H1 (cell line): ENCODE data around the gene PTPRE. TPM values are rescaled to one million over a fixed set of nuclear protein-coding genes. Genes with fewer than 3 reads are reported as not detected.

ENCODE experiments used
- CTCF ChIA-PET: fragments of 300-600 bp; sonication (Branson Sonifier 250); formaldehyde crosslinking; loops from one replicate; lab custom pipeline; 2021; ENCODE audit not compliant: partially characterized antibody; lab: Charles Lee
- POLR2A ChIA-PET: fragments of 300-600 bp; sonication (Branson Sonifier 250); formaldehyde crosslinking; loops from one replicate; lab custom pipeline; 2021; ENCODE audit warnings: inconsistent platforms; ENCODE audit not compliant: partially characterized antibody; lab: Charles Lee
- DNase-seq, 2 experiments: peaks; one replicate each; pipeline versions ENCODE4 v3.0.0 to v3.0.0-alpha.2; 2010 to 2022; ENCODE audit warnings: low spot score in 2 of 2, low read depth in 1 of 2, mixed read lengths in 1 of 2
- FAIRE-seq: peaks from 2 replicates; lab custom pipeline; 2011; peaks lifted over from hg19 to GRCh38; lab: Jason Lieb, UNC
- H2AFZ ChIP-seq: 2 replicates; pipeline ENCODE4 v1.8.1; 2012; ENCODE audit warnings: low read length, inconsistent platforms
- H2AK5ac ChIP-seq: 2 replicates; pipeline ENCODE4 v1.6.1; 2013; ENCODE audit warnings: low read depth, low read length
- H2BK120ac ChIP-seq: replicated peaks from 2 replicates; pipeline ENCODE3; 2013; ENCODE audit warnings: low read depth, low read length, inconsistent platforms
- H2BK12ac ChIP-seq: 2 replicates; pipeline ENCODE4 v1.6.1; 2013; ENCODE audit warnings: low read depth, low read length
- H2BK15ac ChIP-seq: 2 replicates; pipeline ENCODE4 v1.6.1; 2013; ENCODE audit warnings: low read length
- H2BK20ac ChIP-seq: 2 replicates; pipeline ENCODE4 v1.6.1; 2013; ENCODE audit warnings: low read length
- H2BK5ac ChIP-seq: 2 replicates; pipeline ENCODE4 v1.6.1; 2013; ENCODE audit warnings: low read depth, low read length
- H3K14ac ChIP-seq: 2 replicates; pipeline ENCODE4 v1.6.1; 2013; ENCODE audit warnings: inconsistent platforms; ENCODE audit not compliant: insufficient read length
- H3K18ac ChIP-seq: 2 replicates; pipeline ENCODE4 v1.6.1; 2013; ENCODE audit warnings: low read length; ENCODE audit errors: extremely low read depth
- H3K23ac ChIP-seq: 2 replicates; pipeline ENCODE4 v1.6.1; 2013; ENCODE audit warnings: inconsistent platforms; ENCODE audit not compliant: insufficient read length
- H3K23me2 ChIP-seq: 2 replicates; pipeline ENCODE4 v1.6.1; 2013; ENCODE audit warnings: low read depth, low read length
- H3K27ac ChIP-seq: 2 replicates; pipeline ENCODE4 v1.6.1; 2011; ENCODE audit warnings: low read depth, low read length, inconsistent platforms
- H3K27me3 ChIP-seq, 4 experiments: replicated peaks in 1 of 4; 1 replicate in 1 of 4; 2 replicates in 3 of 4; pipeline versions ENCODE4 v1.6.1 to v1.8.1; 2011 to 2013; ENCODE audit warnings: low read length in 3 of 4, mild to moderate bottlenecking in 3 of 4, inconsistent platforms in 2 of 4, mixed read lengths in 2 of 4, moderate library complexity in 1 of 4; ENCODE audit not compliant: control insufficient read depth in 3 of 4, insufficient read depth in 3 of 4; ENCODE audit errors: extremely low read depth in 1 of 4
- H3K36me3 ChIP-seq, 4 experiments: 2 replicates each; pipeline versions ENCODE4 v1.6.1 to v1.8.1; 2011 to 2013; ENCODE audit warnings: mild to moderate bottlenecking in 4 of 4, low read length in 3 of 4, moderate library complexity in 2 of 4, control low read depth in 1 of 4, inconsistent platforms in 1 of 4; ENCODE audit not compliant: insufficient read depth in 4 of 4, control insufficient read depth in 2 of 4
- H3K4ac ChIP-seq: replicated peaks from 2 replicates; pipeline ENCODE3; 2013; ENCODE audit warnings: low read length, low read depth, mixed read lengths, inconsistent platforms; ENCODE audit not compliant: insufficient read length
- H3K4me1 ChIP-seq, 4 experiments: replicated peaks in 1 of 4; 1 replicate in 1 of 4; 2 replicates in 3 of 4; pipeline versions ENCODE4 v1.6.1 to v1.8.1; 2011 to 2013; ENCODE audit warnings: low read length in 3 of 4, inconsistent platforms in 2 of 4, mixed read lengths in 1 of 4; ENCODE audit not compliant: insufficient read depth in 4 of 4, control insufficient read depth in 3 of 4
- H3K4me2 ChIP-seq, 2 experiments: 2 replicates each; pipeline versions ENCODE4 v1.6.1 to v1.8.1; 2011 to 2013; ENCODE audit warnings: low read depth in 2 of 2, low read length in 2 of 2, control low read depth in 1 of 2, inconsistent platforms in 1 of 2, mild to moderate bottlenecking in 1 of 2; ENCODE audit not compliant: insufficient read depth in 1 of 2
- H3K4me3 ChIP-seq, 4 experiments: fragments of 200-600, 300-600 bp in 1 of 4; sonication (generic), shearing (Covaris generic), sonication (Bioruptor Twin) in 1 of 4; 2 replicates each; pipeline versions ENCODE4 v1.5.1 to v1.8.1; 2011 to 2016; ENCODE audit warnings: low read length in 4 of 4, low read depth in 3 of 4, control low read depth in 2 of 4, inconsistent platforms in 2 of 4, mild to moderate bottlenecking in 2 of 4, mixed read lengths in 1 of 4, moderate library complexity in 1 of 4; ENCODE audit not compliant: insufficient read depth in 2 of 4; ENCODE audit errors: extremely low read depth in 1 of 4
- H3K56ac ChIP-seq: replicated peaks from 2 replicates; pipeline ENCODE3; 2013; ENCODE audit warnings: low read depth, mild to moderate bottlenecking, mixed read lengths, low read length, inconsistent platforms; ENCODE audit not compliant: insufficient read length
- H3K79me1 ChIP-seq: 2 replicates; pipeline ENCODE4 v1.6.1; 2013; ENCODE audit warnings: low read depth, low read length, control low read depth
- H3K79me2 ChIP-seq, 2 experiments: 2 replicates each; pipeline versions ENCODE4 v1.6.1 to v1.8.1; 2012 to 2013; ENCODE audit warnings: low read length in 2 of 2, mild to moderate bottlenecking in 2 of 2, inconsistent platforms in 1 of 2; ENCODE audit not compliant: insufficient read depth in 2 of 2, control insufficient read depth in 1 of 2
- H3K9ac ChIP-seq, 4 experiments: replicated peaks in 1 of 4; 1 replicate in 1 of 4; 2 replicates in 3 of 4; pipeline versions ENCODE4 v1.6.1 to v1.8.1; 2011 to 2013; ENCODE audit warnings: low read depth in 3 of 4, low read length in 3 of 4, control low read depth in 2 of 4, mild to moderate bottlenecking in 2 of 4, moderate library complexity in 2 of 4, inconsistent platforms in 1 of 4; ENCODE audit errors: extremely low read depth in 1 of 4
- H3K9me3 ChIP-seq, 2 experiments: 2 replicates each; pipeline versions ENCODE4 v1.6.1 to v1.8.1; 2012 to 2013; ENCODE audit warnings: mild to moderate bottlenecking in 2 of 2, moderate library complexity in 2 of 2, control low read depth in 1 of 2, inconsistent platforms in 1 of 2, low read depth in 1 of 2, low read length in 1 of 2, mixed read lengths in 1 of 2; ENCODE audit not compliant: insufficient read depth in 2 of 2
- H4K20me1 ChIP-seq, 2 experiments: replicated peaks in 1 of 2; 2 replicates each; pipeline versions ENCODE3 to v1.8.1; 2011 to 2013; ENCODE audit warnings: inconsistent platforms in 2 of 2, low read length in 2 of 2, mild to moderate bottlenecking in 1 of 2; ENCODE audit not compliant: insufficient read depth in 2 of 2, control insufficient read depth in 1 of 2
- H4K5ac ChIP-seq: 2 replicates; pipeline ENCODE4 v1.6.1; 2013; ENCODE audit warnings: low read length, low read depth, mixed read lengths, inconsistent platforms; ENCODE audit not compliant: insufficient read length
- H4K8ac ChIP-seq: 2 replicates; pipeline ENCODE4 v1.8.0; 2013; ENCODE audit warnings: mild to moderate bottlenecking, moderate library complexity, low read length, inconsistent platforms; ENCODE audit not compliant: insufficient read depth; ENCODE audit errors: extremely low read depth
- H4K91ac ChIP-seq: replicated peaks from 2 replicates; pipeline ENCODE3; 2013; ENCODE audit warnings: low read length, mixed read lengths, inconsistent platforms; ENCODE audit not compliant: insufficient read length
- BRCA1 ChIP-seq: IDR thresholded peaks from 2 replicates; pipeline ENCODE4 v1.6.1; 2012; ENCODE audit warnings: low read depth, low read length, improper control_type of control experiment
- KDM4A ChIP-seq: IDR thresholded peaks from one replicate; pipeline ENCODE4 v1.7.1; 2012; ENCODE audit warnings: low read depth, mild to moderate bottlenecking, moderate library complexity, low read length, inconsistent platforms; ENCODE audit not compliant: severe bottlenecking
- MAFK ChIP-seq: IDR thresholded peaks from 2 replicates; pipeline ENCODE4 v1.6.1; 2012; ENCODE audit warnings: low read depth, mild to moderate bottlenecking, improper control_type of control experiment, low read length
- WGBS, 2 experiments: shearing (Covaris generic) in 1 of 2; methylation state at CpG; one replicate each; pipeline versions ENCODE4 v1.1.6 to v1.1.7; 2013 to 2015; ENCODE audit warnings: low lambda C conversion rate in 2 of 2, mixed read lengths in 2 of 2, inconsistent platforms in 1 of 2, low coverage in 1 of 2, missing lambda C conversion rate in 1 of 2; ENCODE audit not compliant: insufficient replicate concordance in 2 of 2, insufficient coverage in 1 of 2, insufficient read length in 1 of 2; ENCODE audit errors: extremely low coverage in 1 of 2, missing lambda C conversion rate in 1 of 2; 5-methylcytosine and 5-hydroxymethylcytosine counted together
- polyA plus RNA-seq, 7 experiments: library from polyadenylated mRNA; depleted of rRNA in 3 of 7; stranded (reverse) in 5 of 7; unstranded in 2 of 7; fragments of >200 nt in 5 of 7; fragments of 200-250 nt in 2 of 7; gene quantifications; 1 replicate in 5 of 7; 2 replicates in 1 of 7; 4 replicates in 1 of 7; pipeline versions ENCODE4 v1.2.1 to v1.2.3, GENCODE V29; 2011 to 2013; ENCODE audit warnings: missing spikeins in 2 of 7, mixed read lengths in 2 of 7
- total RNA-seq: library from RNA; stranded (reverse); fragmentation: NEBNext Ultra II Directional; extraction: Animal tissue kit (Norgen Biotek cat#: 25700); gene quantifications from 2 replicates; pipeline ENCODE4 v1.2.1, GENCODE V29; 2021

PTPRE gene
- total and polyA plus RNA-seq, 2 of the 8 experiments (the other 6 are each of a cell fraction or from before 2014, with no cell fraction given): 0.33 to 0.54 TPM

DNA sequence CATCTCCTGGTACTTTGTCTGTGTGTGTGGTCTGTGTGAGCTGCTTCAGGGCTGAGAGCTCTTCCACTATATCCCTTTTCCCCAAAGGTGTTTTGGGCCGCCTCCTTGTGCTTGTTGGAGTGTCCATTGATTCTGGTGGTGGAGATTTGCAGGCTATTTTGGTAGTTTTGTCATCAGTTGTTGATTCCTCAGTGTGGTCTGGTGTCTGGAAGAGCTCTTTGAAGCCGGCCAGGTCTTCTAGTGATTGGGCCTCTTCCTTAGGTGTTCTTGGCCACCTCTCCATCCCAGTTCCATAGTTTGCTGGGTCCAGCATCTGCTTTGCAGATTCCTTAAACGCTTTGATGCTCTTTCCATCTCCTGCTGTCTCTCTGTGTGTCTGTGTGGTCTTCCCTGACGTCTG, 198.5 kb downstream of the PTPRE start:
- Histone ChIP-seq H2BK5ac (no peak overlapping the region), H3K79me2 (no peaks in the 10 kb centered on the region), H3K27me3 (no peaks in the 10 kb centered on the region), H3K56ac (no peak overlapping the region), H4K20me1 (peaks cover 0 to 3% of the 10 kb centered on the region in 2 experiments), H3K27ac (no peak overlapping the region), H3K4me2 (no peak overlapping the region), H2BK20ac (no peak overlapping the region), H2AFZ (no peak overlapping the region), H3K23me2 (no peaks in the 10 kb centered on the region), H3K79me1 (no peaks in the 10 kb centered on the region), H3K23ac (no peak overlapping the region), H3K9me3 (no peaks in the 10 kb centered on the region), H3K18ac (no peak overlapping the region), H4K8ac (no peak overlapping the region), H2AK5ac (no peak overlapping the region), H4K91ac (no peak overlapping the region), H2BK15ac (no peak overlapping the region), H3K4ac (no peak overlapping the region), H3K14ac (no peak overlapping the region), H3K4me3 (no peak overlapping the region), H3K4me1 (no peaks in the 10 kb centered on the region), H3K9ac (no peak overlapping the region), H4K5ac (no peak overlapping the region), H2BK120ac (no peak overlapping the region), H2BK12ac (no peak overlapping the region), H3K36me3 (peaks cover 62 to 97% (median 91%) of the 10 kb centered on the region in 4 experiments)
- no peak for FAIRE-seq
- DNase-seq: no peak
- ChIA-PET CTCF (interaction anchor here (0.6 to 2.9 kb wide), 3 partner anchors 9 to 235 kb away, joined by 3 to 20 read pairs (median 4); no protein-coding TSS in a partner anchor), POLR2A (interaction anchor here (1.1 kb wide), 1 partner anchor 10 kb away, joined by 3 read pairs; no protein-coding TSS in a partner anchor)
- 96% methylated on average over 4 of the region's 4 CpGs; no CpG with 5 or more reads in 1 of the 2 experiments for WGBS, 2 experiments
- TF ChIP-seq MAFK (no peak), KDM4A (no peak), BRCA1 (no peak)
